GM12875 (cell line): Measurements from ENCODE around the gene KRTAP10-9.

Experiments used
- H3K4me3 ChIP-seq: one replicate; pipeline ENCODE4 v1.5.1; 2011; ENCODE audit warnings: low read depth, low read length, control low read depth
- CTCF ChIP-seq: IDR thresholded peaks from 2 replicates; pipeline ENCODE4 v1.5.1; 2011; ENCODE audit warnings: low read depth, mild to moderate bottlenecking, control low read depth, inconsistent platforms, low read length, moderate library complexity, borderline replicate concordance; ENCODE audit not compliant: insufficient read depth

Gene KRTAP10-9

DNA sequence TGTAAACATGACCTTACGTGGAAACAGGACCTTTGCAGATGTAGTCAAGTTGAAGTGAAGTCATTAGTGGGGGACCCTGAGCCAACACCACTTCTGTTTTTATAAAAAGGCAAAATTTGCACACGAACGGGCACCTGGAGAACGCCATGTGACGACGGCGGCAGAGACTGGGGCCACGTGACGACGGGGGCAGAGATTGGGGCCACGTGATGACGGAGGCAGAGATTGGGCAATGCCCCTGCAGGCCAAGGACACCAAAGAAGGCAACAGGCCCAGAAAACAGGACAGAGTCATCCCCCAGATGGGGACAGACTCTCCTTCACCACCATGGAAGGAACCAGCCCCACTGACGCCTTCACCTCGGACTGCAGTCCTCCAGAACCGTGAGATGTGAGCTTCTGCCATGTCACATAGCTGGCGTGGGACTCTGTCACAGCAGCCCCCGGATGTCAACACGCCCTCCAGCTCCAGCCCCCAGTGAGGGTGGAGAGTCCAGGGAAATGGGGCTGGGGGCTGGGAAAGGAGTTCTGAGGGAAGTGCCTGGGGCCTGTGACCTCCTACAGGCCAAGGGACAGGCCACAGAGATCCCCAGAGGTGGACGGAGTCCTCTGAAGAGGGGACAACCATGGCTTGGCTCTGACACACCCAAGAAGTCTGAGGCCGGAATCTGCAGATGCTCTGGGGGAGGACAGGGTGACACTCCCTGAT is 23.5 kb downstream of the KRTAP10-9 start:
- no peak for TF ChIP-seq CTCF

GRCh38 chr21:44650973-44651675 is 24.2 kb downstream of the KRTAP10-9 start:
- no peak overlapping the region for H3K4me3 ChIP-seq
- TF ChIP-seq CTCF: no peak

More for the DNA sequence above, 23.5 kb downstream of the KRTAP10-9 start:
- H3K4me3 ChIP-seq: no peak overlapping the region

DNA sequence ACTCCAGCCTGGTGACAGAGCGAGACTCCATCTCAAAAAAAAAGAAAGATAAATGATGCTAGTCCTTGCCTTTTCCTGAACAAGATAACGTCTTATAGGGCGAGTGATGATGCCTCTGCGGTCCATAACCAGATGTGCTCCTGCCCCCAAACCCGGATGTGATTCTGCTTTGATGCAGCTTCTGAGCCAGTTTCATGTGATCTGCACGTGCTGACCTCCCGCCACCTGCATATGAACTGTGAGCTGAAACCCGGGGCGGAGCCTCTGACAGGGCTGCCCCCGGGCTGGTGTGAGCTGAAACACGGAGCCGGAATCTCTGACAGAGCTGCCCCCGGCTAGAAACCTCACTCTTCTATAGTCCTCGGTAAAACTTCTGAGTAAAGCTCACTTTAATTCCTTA is 26.2 kb downstream of the KRTAP10-9 start:
- no peak overlapping the region for H3K4me3 ChIP-seq
- TF ChIP-seq CTCF: no peak

DNA sequence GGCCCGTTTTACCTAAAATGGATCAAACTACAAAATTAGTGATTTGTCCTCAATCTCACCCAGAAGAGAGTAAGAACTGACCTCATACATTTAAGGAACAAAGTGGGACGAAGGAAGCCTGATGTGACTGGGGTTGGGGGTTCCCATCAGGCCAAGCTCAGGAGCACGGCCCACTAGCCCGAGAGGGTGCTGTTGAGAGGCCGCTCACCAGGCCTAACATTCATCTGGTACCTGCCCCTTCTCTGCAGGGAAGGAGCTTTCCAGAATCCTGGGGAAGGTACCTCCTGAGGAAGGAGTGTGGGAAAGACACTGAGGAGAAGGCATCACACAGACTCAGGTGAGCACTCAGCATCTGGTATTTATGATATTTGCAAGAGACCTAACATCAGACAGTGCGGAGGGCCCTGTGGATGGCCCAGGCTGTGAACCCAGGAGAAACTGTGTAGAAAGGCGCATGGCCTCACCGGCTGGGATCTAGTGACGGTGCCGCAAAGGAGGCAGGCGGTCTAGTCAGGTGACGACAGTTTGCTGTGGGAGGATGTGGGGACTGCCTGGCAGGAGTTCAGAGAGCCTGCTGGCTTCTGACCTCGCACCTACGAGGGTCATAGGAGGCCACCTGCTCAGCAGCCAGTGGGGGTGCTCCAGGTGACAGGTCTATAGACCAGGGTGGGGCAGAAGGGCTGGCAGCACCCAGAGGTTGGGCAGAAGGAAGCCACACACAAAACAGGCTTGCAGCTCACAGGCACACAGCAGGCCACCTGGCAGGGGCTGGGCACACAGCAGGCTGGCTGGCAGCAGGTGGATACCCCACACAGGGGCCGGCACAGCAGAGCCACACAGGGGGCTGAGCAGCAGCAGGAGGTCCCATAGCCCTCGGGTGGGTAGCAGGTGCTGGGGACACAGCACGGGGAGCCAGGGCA is 27.0 kb downstream of the KRTAP10-9 start:
- no peak overlapping the region for H3K4me3 ChIP-seq
- TF ChIP-seq CTCF: no peak

DNA sequence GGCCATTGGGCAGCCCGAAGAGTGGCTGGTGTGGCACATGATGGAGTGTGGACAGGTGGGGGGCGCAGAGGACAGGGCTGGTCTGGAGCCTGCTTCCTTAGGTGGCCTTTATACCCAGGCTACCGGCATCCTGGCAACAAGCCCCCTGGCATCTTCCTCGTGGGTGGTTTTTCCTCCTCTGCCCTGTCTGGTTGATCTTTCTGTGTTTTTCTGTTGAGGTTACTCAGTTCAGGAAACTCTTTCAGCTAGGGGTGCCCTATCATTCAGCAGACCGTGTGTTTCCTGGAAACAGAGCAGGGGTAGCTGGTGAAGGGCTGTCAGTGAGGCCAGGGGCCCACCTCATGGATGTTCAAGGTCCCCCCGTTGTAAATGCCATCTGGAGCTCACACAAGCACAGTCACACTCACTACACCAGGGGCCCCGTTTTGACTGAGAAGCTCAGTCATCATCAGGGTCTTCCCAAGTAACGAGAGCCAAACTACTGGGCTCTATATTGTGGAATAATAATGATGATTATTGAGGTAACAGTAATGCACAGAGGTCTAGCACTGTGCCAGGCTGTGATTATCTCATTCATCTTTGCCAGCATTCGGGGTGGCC is 27.8 kb downstream of the KRTAP10-9 start, which contains the start of gene KRTAP12-4:
Gene KRTAP12-4, minus strand, starts transcription at position 84 of the 600 bp plus-strand sequence. Its CDS starts 45 bp downstream, at position 39.
- TF ChIP-seq CTCF: no peak
- H3K4me3 ChIP-seq: no peak within 1 kb of the TSS

- no peak for TF ChIP-seq CTCF
Measured at GRCh38 chr21:44656868-44657267, 30.0 kb downstream of the KRTAP10-9 start.

More at GRCh38 chr21:44656868-44657267, 30.0 kb downstream of the KRTAP10-9 start:
- no peak overlapping the region for H3K4me3 ChIP-seq
